ENCODE data around the gene TRAM2.

GRCh38 chr6:52622810-52623209 lies 46.0 kb upstream of the TRAM2 start:
- TF ChIP-seq CTCF (IDR thresholded peaks at IDR 0.05; ENCODE audit: low read depth, low read length, poor library complexity, severe bottlenecking): no peak
- TF ChIP-seq EZH2phosphoT487 (IDR thresholded peaks at IDR 0.05; ENCODE audit: borderline replicate concordance, low read length): no peak
